HEK293 (cell line): ENCODE results near the gene ZNF684.
"Not testable (repeated sequence)": the region's sequence is repeated elsewhere in the genome, so short reads cannot be mapped to it uniquely, and the experiment has no call there.

Experiments used
- CTCF ChIA-PET: fragments of 350-600 bp; formaldehyde crosslinking; extraction: SDS; loops from one replicate; lab custom pipeline; 2021; ENCODE audit warnings: antibody characterized with exemption; lab: Yijun Ruan, JAX
- POLR2A ChIA-PET: fragments of 300-600 bp; formaldehyde crosslinking; extraction: SDS; loops from one replicate; lab custom pipeline; 2020; ENCODE audit warnings: antibody characterized with exemption, inconsistent platforms; lab: Yijun Ruan, JAX
- H3K27ac ChIP-seq: fragments of 200-500 bp; sonication (Bioruptor generic); 2 replicates; pipeline ENCODE4 v1.5.1; 2014; ENCODE audit warnings: low read depth, low read length, control low read depth, inconsistent platforms; ENCODE audit errors: extremely low read depth
- H3K36me3 ChIP-seq, 2 experiments: fragments of 200-500 bp in 1 of 2; sonication (Bioruptor generic) in 1 of 2; 1 replicate in 1 of 2; 2 replicates in 1 of 2; pipeline ENCODE4 v1.5.1; 2014 to 2017; ENCODE audit warnings: inconsistent platforms in 2 of 2, low read length in 2 of 2; ENCODE audit not compliant: control insufficient read depth in 2 of 2, insufficient read depth in 1 of 2
- H3K4me1 ChIP-seq: fragments of 200-500 bp; sonication (Bioruptor generic); 2 replicates; pipeline ENCODE4 v1.5.1; 2014; ENCODE audit warnings: mild to moderate bottlenecking, low read length, inconsistent platforms; ENCODE audit not compliant: control insufficient read depth, insufficient read depth
- H3K4me3 ChIP-seq: 2 replicates; pipeline ENCODE4 v1.5.1; 2011; ENCODE audit warnings: low read depth, mild to moderate bottlenecking, control low read depth, low read length, moderate library complexity
- H3K9me3 ChIP-seq: fragments of 200-500 bp; sonication (Bioruptor generic); 2 replicates; pipeline ENCODE4 v1.5.1; 2014; ENCODE audit warnings: low read depth, low read length, inconsistent platforms; ENCODE audit not compliant: control insufficient read depth, insufficient read depth
- GLI4 ChIP-seq: fragments of 450-650 bp; formaldehyde crosslinking; IDR thresholded peaks from 2 replicates; pipeline ENCODE4 v1.5.1; 2016; ENCODE audit warnings: missing biosample characterization, missing genetic modification characterization
- INSM2 ChIP-seq: fragments of 450-650 bp; formaldehyde crosslinking; IDR thresholded peaks from 2 replicates; pipeline ENCODE4 v1.5.1; 2016; ENCODE audit warnings: missing biosample characterization, missing genetic modification characterization
- KLF9 ChIP-seq: fragments of 450-650 bp; formaldehyde crosslinking; IDR thresholded peaks from 2 replicates; pipeline ENCODE4 v1.5.1; 2016; ENCODE audit warnings: missing biosample characterization, missing genetic modification characterization, low read depth
- PRDM10 ChIP-seq: fragments of 450-650 bp; formaldehyde crosslinking; IDR thresholded peaks from 2 replicates; pipeline ENCODE4 v1.5.1; 2016; ENCODE audit warnings: missing biosample characterization, missing genetic modification characterization
- REPIN1 ChIP-seq: fragments of 450-650 bp; formaldehyde crosslinking; IDR thresholded peaks from 2 replicates; pipeline ENCODE4 v1.5.1; 2017; ENCODE audit warnings: missing biosample characterization, missing genetic modification characterization, low read depth
- SETDB1 ChIP-seq: IDR thresholded peaks from one replicate; pipeline ENCODE4 v1.6.1; 2017; ENCODE audit warnings: mild to moderate bottlenecking, low read length, moderate library complexity, mixed read lengths; ENCODE audit not compliant: insufficient read length
- ZBTB44 ChIP-seq: fragments of 450-650 bp; IDR thresholded peaks from 2 replicates; pipeline ENCODE4 v1.5.1; 2018; ENCODE audit warnings: missing biosample characterization, mild to moderate bottlenecking, missing genetic modification characterization
- ZEB2 ChIP-seq: fragments of 450-650 bp; formaldehyde crosslinking; IDR thresholded peaks from 2 replicates; pipeline ENCODE4 v1.5.1; 2016; ENCODE audit warnings: missing biosample characterization, missing genetic modification characterization
- ZFP69B ChIP-seq: fragments of 450-650 bp; formaldehyde crosslinking; IDR thresholded peaks from 2 replicates; pipeline ENCODE4 v1.5.1; 2016; ENCODE audit warnings: missing biosample characterization, missing genetic modification characterization
- ZNF114 ChIP-seq: fragments of 450-650 bp; formaldehyde crosslinking; IDR thresholded peaks from 2 replicates; pipeline ENCODE4 v1.5.0; 2017; ENCODE audit warnings: missing biosample characterization, missing genetic modification characterization
- ZNF157 ChIP-seq: fragments of 450-650 bp; formaldehyde crosslinking; IDR thresholded peaks from 2 replicates; pipeline ENCODE4 v1.5.1; 2016; ENCODE audit warnings: missing biosample characterization, missing genetic modification characterization
- ZNF174 ChIP-seq: fragments of 450-650 bp; formaldehyde crosslinking; IDR thresholded peaks from 2 replicates; pipeline ENCODE4 v1.5.0; 2017; ENCODE audit warnings: missing biosample characterization, mild to moderate bottlenecking, missing genetic modification characterization
- ZNF280D ChIP-seq: fragments of 450-650 bp; formaldehyde crosslinking; IDR thresholded peaks from 2 replicates; pipeline ENCODE4 v1.5.1; 2016; ENCODE audit warnings: missing biosample characterization, missing genetic modification characterization
- ZNF324 ChIP-seq: fragments of 450-650 bp; formaldehyde crosslinking; IDR thresholded peaks from 2 replicates; pipeline ENCODE4 v1.5.1; 2016; ENCODE audit warnings: missing biosample characterization, missing genetic modification characterization
- ZNF350 ChIP-seq: fragments of 450-650 bp; formaldehyde crosslinking; IDR thresholded peaks from 2 replicates; pipeline ENCODE4 v1.5.0; 2017; ENCODE audit warnings: missing biosample characterization, mild to moderate bottlenecking, missing genetic modification characterization
- ZNF555 ChIP-seq: fragments of 450-650 bp; formaldehyde crosslinking; conservative IDR thresholded peaks from 2 replicates; pipeline ENCODE4 v1.5.1; 2017; ENCODE audit warnings: missing biosample characterization, mild to moderate bottlenecking, missing genetic modification characterization, inconsistent platforms
- ZNF585B ChIP-seq: fragments of 450-650 bp; formaldehyde crosslinking; IDR thresholded peaks from 2 replicates; pipeline ENCODE4 v1.5.1; 2016; ENCODE audit warnings: missing biosample characterization, missing genetic modification characterization
- ZNF777 ChIP-seq: fragments of 450-650 bp; formaldehyde crosslinking; IDR thresholded peaks from 2 replicates; pipeline ENCODE4 v1.5.1; 2017; ENCODE audit warnings: missing biosample characterization, missing genetic modification characterization, borderline replicate concordance

The ZNF684 gene

GRCh38 chr1:40567825-40568224, 36.4 kb downstream of the ZNF684 start:
- ChIA-PET POLR2A (no interaction called here), CTCF (interaction anchor here (0.6 kb wide), 1 partner anchor 36 kb away, joined by 3 read pairs; the partner anchor contains the start of gene ZNF684)
- no peak overlapping the region for H3K4me3 ChIP-seq
- TF ChIP-seq KLF9 (tag by site-specific recombination), result no peak
- TF ChIP-seq GLI4 (tag by site-specific recombination), result no peak
- no peak for TF ChIP-seq ZFP69B (tag by site-specific recombination)
- TF ChIP-seq ZNF555 (tag by site-specific recombination), result no peak
- TF ChIP-seq ZEB2 (tag by site-specific recombination), result no peak
- TF ChIP-seq ZNF585B, result no peak
- no peak for TF ChIP-seq ZBTB44 (tag by site-specific recombination)
- TF ChIP-seq INSM2 (tag by site-specific recombination), result no peak
- TF ChIP-seq REPIN1 (tag by site-specific recombination), result no peak
- TF ChIP-seq ZNF114 (tag by site-specific recombination), result no peak
- TF ChIP-seq ZNF324 (tag by site-specific recombination), result no peak
- no peak for TF ChIP-seq ZNF350 (tag by site-specific recombination)
- TF ChIP-seq SETDB1, result no peak
- no peak for TF ChIP-seq ZNF157 (tag by site-specific recombination)
- no peak for TF ChIP-seq ZNF777 (tag by site-specific recombination)
- no peak for TF ChIP-seq ZNF174 (tag by site-specific recombination)
- no peak for TF ChIP-seq ZNF280D (tag by site-specific recombination)
- TF ChIP-seq PRDM10, result no peak
- no peak overlapping the region for H3K27ac ChIP-seq
- no peaks in the 10 kb centered on the region for H3K4me1 ChIP-seq
- H3K9me3 ChIP-seq, result no peaks in the 10 kb centered on the region
- no peaks in the 10 kb centered on the region for H3K36me3 ChIP-seq

- H3K36me3 ChIP-seq, H3K4me3 ChIP-seq, H3K9me3 ChIP-seq, H3K4me1 ChIP-seq, H3K27ac ChIP-seq: not testable (repeated sequence)
- POLR2A ChIA-PET, result interaction anchor here (0.6 kb wide), 1 partner anchor 405 kb away, joined by 4 read pairs; the partner anchor contains the start of gene CTPS1
- CTCF ChIA-PET, result interaction anchor here (1.1 kb wide), 1 partner anchor 42 kb away, joined by 3 read pairs; no protein-coding TSS in a partner anchor
These were observed 43.4 kb downstream of the ZNF684 start for GRCh38 chr1:40574805-40575204.
